CD4-positive, alpha-beta T cell treated with Interferon alpha-2 for 1 hour (primary cell): Measurements from ENCODE around the gene AGO3.
"Not testable (repeated sequence)": the region's sequence is repeated elsewhere in the genome, so short reads cannot be mapped to it uniquely, and the experiment has no call there.

Source experiments
- DNase-seq, 2 donors: peaks; one replicate each; pipeline ENCODE4 v3.0.0-alpha.2; 2020 to 2022

The AGO3 gene

GRCh38 chr1:36014722-36015220 lies 83.9 kb downstream of the AGO3 start:
- no peak for DNase-seq

DNA sequence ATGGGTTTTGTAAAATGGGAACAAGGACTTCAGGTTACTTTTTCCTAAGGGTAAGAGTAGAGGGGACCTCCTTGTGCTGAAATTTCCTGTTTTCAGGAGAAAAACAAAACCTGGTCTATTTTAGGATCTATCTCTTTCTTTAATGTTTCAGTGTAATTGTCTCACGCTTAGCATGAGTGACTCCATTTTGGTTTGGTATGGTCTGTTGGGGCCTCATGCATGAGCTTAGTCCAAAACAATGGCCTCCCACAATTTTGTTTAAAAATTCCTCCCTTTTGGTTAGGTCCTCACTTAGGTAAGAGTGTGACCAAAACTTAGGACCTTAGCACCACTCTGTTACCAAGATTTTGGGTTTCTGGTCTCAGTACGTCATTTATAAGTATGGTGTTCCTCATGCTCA lies 85.8 kb downstream of the AGO3 start:
- DNase-seq = no peak

GRCh38 chr1:36023098-36023769 lies 92.3 kb downstream of the AGO3 start:
- DNase-seq = peak in 1 of 2 donors; percentile 30

DNA sequence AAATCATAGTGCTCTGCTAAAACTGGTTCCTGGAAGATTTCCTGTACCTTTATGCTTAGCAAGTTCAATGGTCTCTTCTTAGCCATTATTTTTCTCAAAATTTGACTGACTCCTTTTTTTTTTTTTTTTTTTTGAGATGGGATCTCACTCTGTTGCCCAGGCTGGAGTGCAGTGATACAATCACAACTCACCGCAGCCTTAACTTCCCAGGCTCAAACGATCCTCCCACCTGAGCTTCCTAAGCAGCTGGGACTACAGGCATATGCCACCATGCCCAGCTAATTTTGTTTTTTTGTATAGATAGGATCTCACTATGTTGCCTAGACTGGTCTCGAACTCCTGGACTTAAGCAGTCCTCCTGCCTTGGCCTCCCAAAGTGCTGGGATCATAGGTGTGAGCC lies 93.1 kb downstream of the AGO3 start:
- DNase-seq = not testable (repeated sequence)

DNA sequence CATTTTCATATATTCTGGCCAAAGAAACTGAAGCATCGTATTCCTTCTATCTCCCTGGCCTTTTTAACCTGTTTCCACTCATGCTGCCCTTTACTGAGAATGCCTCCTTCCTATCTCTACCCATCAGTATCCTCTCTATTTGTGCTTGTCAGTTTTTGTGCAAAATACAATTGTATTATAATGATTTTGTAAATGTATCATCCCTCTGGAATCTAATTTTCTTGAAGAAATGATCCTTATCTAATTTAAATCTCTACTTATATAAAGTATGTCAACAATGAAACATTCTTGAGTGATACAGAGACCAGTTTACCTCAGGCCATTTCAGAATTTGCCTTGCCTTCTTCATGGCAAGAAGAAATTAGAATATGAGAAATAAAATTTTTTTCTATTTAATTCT lies 93.9 kb downstream of the AGO3 start:
- no peak for DNase-seq

- DNase-seq = no peak
Observed at GRCh38 chr1:36027766-36028165, 96.9 kb downstream of the AGO3 start.

GRCh38 chr1:36031441-36031840 lies 100.5 kb downstream of the AGO3 start:
- no peak for DNase-seq

DNA sequence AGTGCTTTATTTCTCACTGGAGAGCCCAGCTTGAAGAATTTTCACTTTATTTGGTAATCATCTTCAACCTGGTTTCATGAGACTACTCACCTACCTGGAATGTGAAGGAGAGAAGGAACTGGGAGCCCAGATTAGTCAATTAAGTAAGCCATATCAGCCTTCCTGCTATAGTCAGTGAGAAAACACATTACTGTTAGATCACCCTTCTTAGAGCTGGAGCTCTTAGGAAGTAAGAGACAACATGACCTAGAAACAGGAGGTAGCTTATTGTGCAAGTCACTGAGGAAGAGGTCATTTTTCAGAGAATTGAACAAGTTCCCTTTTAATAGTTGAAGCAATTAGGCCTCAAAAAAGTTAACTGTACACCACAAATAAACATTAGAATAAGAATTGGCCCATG lies 103.8 kb downstream of the AGO3 start:
- no peak for DNase-seq

DNA sequence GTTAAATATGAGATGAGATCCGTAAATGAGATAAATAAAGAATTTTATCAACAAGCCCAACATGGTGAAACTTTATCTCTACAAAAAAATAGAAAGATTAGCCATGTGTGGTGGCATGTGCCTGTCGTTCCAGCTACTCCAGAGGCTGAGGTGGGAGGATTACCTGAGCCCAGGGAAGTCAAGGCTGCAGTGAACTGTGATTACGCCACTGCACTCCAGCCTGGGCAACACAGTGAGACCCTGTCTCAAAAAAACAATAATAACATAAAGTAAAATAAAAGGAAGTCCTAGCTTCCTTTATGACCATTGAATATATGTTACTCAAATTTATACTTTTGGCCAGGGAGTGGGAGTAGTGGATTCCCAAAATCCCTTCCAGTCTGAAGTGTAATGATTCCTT lies 104.2 kb downstream of the AGO3 start:
- no peak for DNase-seq

GRCh38 chr1:36040238-36040637 lies 109.3 kb downstream of the AGO3 start:
- no peak for DNase-seq

GRCh38 chr1:36051821-36052220 lies 120.9 kb downstream of the AGO3 start:
- DNase-seq = no peak

- no peak for DNase-seq
Observed at GRCh38 chr1:36053978-36054377, 123.1 kb downstream of the AGO3 start.

- no peak for DNase-seq
Observed at GRCh38 chr1:36055706-36056105, 124.8 kb downstream of the AGO3 start.

DNA sequence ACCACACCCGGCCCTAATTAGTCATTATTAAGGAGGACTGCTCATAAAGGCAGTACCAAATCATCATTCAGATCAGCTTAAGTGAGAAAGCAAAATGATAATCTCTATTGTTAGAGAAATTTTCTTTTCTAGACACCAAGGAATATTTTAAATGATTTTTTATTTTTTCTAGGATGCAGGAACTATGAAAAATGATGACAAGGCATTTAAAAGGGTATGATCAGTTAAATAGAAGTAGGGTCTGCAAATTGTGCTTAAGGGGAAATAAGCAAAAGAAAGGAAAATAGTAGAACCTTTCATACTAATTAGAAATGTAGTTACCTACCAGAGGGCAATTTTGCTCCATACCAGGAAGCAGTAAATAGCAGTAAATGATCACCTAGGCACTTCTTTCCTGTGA lies 131.4 kb downstream of the AGO3 start:
- no peak for DNase-seq

GRCh38 chr1:36067871-36068270 lies 137.0 kb downstream of the AGO3 start:
- no peak for DNase-seq

GRCh38 chr1:36068866-36069265 lies 138.0 kb downstream of the AGO3 start:
- DNase-seq = no peak

DNA sequence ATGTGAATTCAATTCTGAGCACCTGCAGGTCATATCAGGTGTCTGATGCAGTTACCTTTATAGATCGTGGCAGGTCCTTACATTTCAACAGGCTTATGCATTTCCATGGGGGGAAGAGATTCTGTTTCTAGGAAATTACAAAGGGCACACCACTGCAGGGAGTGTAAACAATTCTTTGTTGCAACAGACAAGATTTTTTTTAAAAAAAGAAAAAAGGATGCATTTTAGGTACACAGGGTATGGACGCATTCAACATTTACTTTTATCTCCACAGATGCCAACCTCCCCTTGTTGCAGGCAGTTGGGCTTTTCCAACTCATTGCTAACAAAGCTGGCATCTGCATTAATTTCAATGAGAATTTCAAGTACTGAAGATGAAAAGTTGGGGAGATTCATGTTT lies 139.4 kb downstream of the AGO3 start:
- DNase-seq = no peak

DNA sequence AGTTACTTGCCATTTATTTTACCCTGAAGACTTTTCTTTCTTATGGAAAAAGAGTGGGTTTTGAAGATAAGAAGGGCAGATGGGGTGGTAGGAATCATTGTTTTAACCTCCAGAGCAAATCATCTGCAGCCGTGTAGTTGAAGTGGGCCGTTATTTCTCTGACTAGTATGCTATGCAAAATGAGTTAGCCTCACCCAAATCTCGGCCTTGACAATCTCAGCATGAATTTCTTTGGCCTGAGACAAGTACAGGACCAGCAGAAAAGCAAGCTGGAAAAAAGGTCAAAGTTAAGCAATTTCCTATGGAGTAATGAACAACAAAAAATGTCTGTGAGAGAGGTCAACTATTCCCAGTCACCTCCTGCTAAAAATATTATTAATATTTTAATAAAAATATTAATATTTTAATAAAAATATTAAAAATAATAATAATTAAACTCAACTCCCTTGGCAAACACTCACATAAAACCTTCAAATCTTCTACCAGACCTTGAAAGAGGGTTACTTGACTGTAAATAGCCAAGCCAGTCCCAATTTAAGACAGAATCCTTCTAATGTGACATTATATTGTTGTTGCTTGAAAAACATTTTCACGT lies 146.2 kb downstream of the AGO3 start:
- no peak for DNase-seq

DNA sequence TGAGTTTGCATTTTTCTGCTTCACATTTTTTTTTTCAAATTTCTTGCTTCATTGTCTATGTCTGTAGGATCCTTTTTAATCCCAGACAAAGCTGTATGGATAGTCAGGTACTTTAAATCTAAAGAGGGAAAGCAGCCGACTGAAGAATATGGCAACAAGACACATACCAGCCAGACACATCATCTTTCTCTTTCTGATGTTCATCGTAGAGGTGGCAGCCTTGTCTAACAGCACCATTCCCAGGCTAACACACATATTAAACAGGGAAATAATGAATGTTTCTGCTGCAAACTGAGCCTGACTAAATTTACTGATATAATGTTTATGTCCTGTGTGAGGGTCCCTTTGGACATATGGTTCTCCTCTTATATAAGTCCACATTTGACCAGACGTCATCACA lies 149.3 kb downstream of the AGO3 start:
- DNase-seq = no peak

- DNase-seq = no peak
Observed at GRCh38 chr1:36080801-36081200, 149.9 kb downstream of the AGO3 start.

- DNase-seq = no peak
Observed at GRCh38 chr1:36081926-36082485, 151.1 kb downstream of the AGO3 start.

DNA sequence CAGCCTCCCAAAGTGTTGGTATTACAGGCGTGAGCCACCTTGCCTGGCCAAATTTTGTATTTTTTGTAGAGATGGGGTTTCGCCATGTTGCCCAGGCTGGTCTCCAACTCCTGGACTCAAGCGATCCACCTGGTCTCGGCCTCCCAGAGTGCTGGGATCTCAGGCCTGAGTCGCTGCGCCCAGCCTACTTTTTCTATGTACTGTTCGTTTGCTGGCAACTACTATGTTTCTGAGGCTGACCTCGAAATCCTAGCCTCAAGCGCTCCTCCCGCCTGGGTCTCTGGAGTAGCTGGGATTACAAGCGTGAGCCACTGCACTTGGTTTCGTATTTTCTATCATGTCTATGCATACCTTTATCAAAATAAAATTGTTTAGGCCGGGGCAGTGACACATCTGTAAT lies 152.3 kb downstream of the AGO3 start:
- DNase-seq = no peak

DNA sequence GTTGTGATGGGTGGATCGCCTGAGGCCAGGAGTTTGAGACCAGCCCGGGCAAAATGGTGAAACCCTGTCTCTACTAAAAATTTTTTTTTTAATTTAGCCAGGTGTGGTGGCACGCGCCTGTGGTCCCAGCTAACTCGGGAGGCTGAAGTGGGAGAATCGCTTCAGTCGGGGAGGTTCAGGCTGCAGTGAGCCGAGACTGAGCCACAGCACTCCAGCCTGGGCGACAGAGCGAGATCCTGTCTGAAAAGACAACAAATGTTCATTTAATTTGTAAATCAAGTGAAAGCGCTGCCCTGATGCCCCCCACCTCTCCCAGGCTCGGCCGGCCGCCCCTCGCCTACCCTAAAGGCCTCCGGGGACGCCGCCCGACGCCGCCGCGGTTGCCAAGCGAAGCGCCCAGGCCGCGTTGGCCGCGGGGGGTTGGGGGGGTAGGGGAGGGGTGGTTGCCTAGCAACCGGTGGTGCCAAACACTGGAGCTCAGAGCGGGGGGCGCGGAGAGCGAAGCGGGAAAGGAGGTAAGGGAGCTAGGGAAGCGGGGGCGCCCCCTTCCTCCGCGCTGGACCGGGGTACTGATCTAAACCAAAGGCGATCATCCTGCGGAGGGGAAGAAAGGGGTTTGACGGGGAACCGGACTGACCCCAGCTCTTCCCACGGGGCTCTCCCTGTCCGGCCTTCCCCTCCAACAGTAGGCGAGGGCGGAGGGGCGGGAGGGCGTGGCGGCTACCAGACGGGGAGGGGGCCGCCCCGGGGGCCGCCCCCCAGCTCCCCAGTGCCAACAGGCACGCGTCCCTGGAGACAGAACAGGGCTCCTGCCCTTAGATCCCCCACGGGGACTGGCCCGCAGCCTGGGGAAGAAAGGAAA lies 153.0 kb downstream of the AGO3 start, which contains the start of gene TEKT2:
Gene TEKT2 (plus strand): TSS at position 460 of the 862 bp plus-strand sequence. CDS start 828 bp downstream, outside the sequence.
- DNase-seq = peak; percentile 12 to 19
